Stimulated activated CD4-positive, alpha-beta T cell treated with anti-CD3 and anti-CD28 coated beads, Interleukin-2, amount 100 ng/mL, for 24 hours (primary cell): Measurements from ENCODE around the gene NPIPB9.
"Not testable (repeated sequence)": the region's sequence is repeated elsewhere in the genome, so short reads cannot be mapped to it uniquely, and the experiment has no call there.

Experiments
- DNase-seq, 2 donors: peaks; one replicate each; pipeline ENCODE4 v3.0.0-alpha.2; 2020

NPIPB9 gene

DNA sequence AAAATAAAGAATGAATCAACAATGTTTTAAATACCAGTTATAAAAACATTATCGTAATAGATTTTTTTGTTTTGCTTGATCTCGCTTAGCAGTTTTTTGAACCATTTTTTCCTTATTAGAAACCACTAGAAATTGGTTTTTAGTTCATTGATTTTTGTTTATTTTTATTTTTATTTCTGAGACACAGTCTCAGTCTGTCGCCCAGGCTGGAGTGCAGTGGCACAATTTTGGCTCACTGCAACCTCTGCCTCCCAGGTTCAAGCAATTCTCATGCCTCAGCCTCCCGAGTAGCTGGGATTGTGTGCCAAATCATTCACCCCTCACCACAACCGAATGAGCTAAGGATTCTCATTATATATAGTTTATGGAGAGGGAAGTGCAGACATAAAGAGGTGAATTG, at the start of gene NPIPB9:
Gene NPIPB9 (plus strand): TSS at position 301 of the 400 bp plus-strand sequence.
- not testable (repeated sequence) for DNase-seq

DNA sequence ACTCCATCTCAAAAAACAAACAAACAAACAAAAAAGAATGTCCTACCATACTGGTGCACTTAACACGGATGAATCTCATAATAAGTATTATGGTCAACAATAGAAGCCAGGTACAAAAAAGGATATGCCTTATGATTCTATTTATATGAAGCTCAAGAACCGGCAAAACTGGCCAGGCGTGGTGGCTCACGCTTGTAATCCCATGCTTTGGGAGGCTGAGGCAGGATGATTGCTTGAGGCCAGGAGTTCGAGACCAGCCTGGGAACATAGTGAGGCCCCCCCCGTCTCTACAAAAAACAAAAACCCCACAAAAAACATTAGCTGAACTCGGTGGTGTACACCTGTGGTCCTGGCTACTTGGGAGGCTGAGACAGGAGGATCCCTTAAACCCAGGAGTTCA, 47.3 kb upstream of the NPIPB9 start:
- DNase-seq = not testable (repeated sequence)

DNA sequence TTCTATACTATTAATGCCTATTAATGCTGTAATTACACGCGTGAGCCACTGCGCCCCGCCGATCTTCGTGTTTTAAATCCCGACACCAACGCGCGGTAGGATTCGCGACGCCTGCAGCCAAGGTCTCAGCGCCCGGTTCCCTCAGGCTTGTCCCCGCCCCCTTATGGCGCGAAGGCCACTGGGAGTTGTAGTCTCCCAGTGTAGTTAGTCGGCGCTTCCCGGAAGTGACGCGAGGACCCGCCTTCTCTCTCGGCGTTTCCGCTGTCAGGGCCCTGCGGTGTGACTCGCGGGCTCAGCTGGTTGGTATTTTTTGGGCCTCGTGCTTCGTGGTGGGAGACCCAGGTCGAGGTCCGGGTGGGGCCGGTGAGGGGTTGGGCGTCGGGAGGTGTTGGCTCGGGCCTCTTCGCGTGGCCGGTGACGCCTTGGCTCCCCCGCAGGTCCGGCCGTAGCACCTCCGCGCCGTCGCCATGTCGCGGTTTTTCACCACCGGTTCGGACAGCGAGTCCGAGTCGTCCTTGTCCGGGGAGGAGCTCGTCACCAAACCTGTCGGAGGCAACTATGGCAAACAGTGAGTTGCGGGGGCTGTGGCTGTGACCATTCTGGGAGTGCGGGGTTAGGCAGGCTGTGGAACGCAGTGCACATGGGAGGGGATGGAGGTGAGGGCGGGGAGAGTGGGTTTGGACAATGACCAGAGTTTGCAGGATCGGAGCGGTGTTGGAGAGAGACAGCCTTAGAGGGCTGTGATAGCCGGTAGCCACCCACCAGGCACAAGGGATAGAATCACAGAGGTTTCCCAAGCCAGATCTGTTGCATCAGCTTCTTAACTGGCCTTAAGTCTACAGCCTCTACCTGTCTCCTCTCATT, 40.1 kb upstream of the NPIPB9 start, which contains the start of gene EIF3C:
Gene EIF3C (plus strand): TSS at position 245 of the 864 bp plus-strand sequence. CDS start 223 bp downstream, at position 468.
- DNase-seq = not testable (repeated sequence)

DNA sequence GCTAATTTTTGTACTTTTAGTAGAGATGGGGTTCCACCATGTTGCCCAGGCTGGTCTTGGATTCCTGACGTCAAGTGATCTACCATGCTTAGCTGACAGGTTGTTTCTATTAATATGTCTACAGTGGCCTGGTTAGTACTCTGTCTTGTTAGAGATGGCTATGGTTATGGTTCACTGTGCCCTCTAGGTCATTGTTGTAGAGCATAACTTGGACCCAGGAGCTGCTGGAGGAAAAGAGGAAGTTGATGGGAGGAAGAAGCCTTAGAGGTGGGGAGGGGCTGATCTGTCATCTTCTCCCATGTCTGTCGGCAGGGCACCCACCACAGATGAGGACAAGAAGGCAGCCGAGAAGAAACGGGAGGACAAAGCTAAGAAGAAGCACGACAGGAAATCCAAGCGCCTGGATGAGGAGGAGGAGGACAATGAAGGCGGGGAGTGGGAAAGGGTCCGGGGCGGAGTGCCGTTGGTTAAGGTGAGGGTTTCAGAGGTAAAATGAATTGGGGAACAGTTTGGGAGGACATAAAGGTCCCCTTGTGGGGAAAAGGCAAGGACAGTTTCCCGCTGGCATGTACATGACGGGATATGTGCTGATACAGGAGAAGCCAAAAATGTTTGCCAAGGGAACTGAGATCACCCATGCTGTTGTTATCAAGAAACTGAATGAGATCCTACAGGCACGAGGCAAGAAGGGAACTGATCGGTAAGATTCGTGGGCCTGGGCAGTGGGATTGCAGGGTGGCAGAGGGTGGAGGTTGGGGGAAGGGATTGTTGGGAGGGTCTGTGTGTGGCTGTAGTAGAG, 28.5 kb upstream of the NPIPB9 start:
- DNase-seq = not testable (repeated sequence)

DNA sequence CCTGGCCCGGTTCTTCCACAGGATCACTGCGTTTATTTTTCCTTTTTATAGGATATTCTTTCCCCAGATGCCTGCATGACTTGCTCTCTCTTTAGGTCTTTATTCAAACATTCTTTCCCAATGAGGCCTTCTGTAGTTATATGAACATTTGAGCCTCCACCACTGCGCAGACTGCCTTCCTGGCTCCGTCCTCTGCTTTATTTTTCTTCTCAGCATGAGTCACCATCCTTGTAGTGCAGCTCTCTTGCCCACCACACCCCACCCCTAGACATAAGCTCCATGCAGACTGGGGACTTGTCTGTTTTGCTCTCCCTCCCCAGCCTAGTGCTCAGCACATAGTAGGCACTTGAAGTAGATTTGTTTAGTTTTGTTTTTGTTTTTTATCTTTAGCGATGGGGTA, 20.3 kb upstream of the NPIPB9 start:
- not testable (repeated sequence) for DNase-seq

DNA sequence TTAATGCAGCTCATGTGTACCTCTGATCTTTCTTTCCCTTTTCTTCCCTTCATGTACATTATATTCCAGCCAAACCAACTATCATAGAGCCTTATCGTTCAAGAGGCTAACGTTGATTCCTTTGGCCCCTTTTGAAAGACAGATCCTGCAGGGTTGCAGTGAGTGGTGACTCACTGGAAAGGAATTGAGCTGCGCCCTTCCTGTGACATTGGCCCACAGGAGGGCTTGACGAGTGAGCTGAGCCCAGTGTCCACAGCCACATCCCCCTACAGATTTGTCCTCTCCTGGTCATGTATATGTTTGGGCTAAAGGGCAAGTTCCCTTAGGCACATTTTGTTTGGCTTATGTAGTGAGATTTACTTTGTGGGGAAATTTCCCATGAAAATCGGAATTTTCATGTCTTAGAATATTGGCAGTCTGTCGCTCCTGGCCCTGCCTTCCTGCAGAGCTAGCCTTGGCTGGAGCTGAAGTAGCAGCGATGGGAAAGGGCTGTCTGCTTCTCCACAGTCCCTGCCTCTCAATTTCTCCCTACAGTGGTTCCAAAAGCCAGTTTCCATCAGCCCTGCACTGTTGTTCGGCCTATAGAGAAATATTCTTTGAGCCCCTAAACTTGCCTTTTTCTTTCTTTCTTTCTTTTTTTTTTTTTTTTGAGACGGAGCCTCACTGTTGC, 19.0 kb upstream of the NPIPB9 start:
- not testable (repeated sequence) for DNase-seq

DNA sequence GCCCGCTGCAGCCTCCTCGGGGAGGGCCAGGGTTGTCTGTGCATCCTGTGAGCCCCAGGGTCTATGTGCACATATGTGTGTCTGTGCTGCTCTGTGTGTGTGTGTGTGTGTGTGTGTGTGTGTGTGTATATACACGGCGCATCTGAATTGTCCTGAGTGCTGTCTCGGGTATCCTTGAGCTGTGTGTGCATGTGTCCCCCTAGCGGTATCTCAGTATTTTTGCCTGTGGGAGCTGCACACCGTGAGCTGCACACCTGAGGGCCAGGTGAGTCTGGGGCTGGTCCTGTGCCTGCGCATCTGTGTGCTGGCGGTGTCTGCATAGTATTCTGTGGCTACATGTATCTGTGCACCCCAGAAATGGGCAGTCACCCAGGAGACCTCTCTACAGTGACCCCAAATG, 11.8 kb upstream of the NPIPB9 start:
- DNase-seq = not testable (repeated sequence)

DNA sequence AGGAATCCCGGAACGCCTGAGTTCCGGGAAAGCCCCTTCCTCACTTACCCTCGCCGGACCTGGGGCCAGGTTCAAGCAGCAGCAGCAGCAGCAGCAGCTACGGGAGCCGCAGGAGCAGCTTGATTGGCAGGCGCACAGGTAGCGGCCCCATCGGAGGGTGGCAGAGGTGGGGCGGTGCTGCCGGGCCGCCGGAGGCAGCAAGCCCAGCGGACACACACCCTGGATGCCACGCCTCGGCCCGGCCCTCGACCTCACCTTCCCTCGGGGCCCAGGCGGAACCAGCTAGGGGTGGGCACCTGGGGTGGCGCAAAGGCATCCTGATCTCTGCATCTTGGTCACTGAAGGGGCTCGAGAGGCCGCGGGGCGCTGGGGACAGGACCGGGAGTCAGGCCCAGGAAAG, 11.0 kb upstream of the NPIPB9 start:
- DNase-seq = not testable (repeated sequence)

DNA sequence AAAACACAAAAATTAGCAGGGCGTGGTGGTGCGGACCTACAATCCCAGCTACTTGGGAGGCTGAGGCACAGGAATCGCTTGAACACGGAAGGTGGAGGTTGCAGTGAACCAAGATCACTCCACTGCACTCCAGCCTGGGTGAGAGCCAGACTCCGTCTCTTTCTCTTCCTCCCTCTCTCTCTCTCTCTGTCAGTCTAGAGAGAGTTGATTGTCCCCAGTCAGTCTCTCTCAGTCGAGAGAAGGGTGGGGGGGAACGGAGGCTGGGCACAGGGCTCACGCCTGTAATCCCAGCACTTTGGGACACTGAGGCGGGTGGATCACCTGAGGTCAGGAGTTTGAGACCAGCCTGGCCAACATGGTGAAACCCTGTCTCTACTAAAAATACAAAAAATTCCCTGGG, 10.3 kb upstream of the NPIPB9 start:
- not testable (repeated sequence) for DNase-seq

DNA sequence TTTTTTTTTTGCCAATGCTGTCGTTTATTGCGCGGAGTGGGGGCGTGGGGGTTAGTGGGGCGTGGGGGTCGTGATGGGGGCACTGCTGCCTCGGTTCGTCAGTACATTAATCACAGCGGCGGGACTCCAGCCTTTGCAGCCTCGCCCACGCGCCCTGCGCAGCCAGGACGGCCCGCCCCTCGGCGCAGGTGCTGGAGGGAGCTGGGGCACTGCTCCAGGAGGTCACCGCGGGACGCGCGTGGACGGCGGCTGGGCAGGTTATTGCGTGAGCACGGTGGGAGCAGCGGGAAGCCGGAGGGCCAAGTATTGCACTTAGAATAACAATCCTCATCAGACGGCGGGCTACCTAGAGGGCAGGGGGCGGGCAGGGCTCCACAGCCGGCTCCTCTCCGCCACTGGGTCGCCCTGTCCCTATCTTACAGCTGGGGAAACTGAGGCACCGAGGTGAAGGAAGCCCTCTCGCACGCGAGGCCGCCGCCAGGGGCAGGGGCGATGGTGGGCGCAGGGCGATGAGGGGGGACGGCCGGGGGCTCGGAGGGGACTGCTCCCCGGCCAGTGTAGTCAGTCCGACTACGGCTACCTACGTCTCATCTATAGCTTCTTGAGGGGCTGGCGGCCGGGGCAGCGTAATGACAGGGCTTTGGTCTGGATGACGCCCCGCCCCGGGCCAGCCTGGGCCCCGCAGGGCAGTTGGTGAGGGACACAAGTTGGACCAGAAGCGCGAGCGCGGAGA, 4.8 kb upstream of the NPIPB9 start:
- not testable (repeated sequence) for DNase-seq

DNA sequence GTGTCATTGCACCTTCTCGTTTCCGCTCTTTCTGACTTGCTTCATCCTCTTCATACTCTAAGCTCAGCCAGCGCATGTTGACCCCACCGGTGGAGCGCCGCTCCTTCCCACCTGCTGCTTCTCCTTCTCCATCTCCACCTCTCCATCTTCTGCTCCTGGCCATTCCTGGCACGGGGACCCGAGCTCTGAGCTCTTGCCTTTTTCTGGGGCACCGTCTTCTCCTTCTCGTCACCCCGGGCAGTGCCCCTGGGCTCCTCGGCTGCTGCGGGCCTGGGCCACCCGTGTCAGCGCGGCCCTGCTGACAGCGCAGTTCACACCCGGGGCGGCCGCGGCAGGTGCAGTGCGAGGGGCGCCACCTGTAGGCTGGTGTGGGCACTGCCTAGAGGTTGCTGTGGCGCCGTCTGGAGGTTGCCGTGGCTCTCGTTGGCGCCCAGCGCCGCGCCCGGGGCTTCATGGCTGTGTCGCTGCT, 1.6 kb upstream of the NPIPB9 start:
- DNase-seq = peak; percentile 39 to 53

DNA sequence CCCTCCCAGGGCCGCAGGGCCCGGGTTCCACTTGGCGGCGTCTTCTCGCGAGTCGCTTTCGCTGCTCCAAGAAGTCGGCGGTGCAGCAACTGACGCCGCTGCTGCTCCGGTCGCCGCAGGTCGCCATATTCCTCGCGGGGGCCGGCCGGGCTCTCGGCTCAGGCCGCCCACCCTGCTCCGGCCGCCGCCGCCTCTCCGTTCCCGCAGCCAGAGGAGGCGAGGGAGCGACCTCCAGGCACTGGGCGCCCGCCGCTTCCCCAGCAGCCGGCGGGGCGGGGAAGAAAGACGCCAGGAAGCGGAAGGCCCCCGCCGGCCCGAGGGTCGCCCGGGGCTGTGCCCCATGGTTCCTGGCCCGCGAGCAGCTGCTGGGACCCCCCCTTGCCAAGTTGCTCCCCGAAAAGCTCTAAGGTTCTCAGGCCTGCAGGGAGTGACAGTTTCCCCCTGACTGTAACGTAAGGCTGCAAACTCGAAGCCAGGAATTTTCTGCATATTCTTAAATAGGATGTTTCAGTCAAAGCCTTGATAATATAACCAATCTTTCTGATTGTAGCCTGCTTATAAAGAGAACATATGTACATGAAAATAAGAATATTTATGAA, 1.0 kb upstream of the NPIPB9 start:
- not testable (repeated sequence) for DNase-seq

DNA sequence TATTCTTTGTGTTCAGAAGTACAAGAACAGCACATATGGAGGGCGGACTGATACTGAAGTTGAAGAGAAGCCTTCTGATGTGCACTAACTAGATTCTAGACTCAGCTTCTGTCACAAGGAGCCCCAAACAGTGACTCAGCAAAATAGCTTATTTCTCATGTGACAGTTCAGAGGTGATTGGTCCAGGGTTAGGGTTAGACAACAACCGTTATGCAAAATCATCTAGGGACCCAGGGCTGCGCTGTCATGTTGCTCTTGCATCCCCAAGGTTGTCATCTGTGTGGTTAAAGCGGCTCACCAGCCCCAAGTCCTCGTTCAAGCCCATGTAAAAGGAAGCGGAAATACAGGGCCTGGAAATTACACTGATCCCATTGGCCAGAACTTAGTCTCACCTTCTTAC, 30.1 kb downstream of the NPIPB9 start:
- DNase-seq = not testable (repeated sequence)

DNA sequence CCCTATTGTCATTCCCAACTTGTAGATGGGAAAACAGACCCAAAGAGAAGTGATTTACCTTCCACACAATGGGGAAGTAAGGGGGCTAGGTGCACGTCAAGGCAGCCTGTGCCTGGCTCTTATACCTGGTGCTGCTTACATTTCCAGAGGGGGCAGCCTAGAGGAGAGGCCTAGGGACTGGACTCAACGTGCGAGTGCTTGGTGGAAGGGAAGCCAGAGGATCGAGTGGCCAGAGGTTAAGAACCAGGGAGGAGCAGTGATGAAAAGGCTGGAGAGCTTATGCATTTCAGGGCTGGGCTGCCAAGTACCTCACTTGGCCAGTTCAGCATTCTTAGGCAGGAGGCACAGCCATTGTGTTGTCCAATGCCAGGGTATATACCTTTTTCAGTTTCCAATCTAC, 30.8 kb downstream of the NPIPB9 start:
- not testable (repeated sequence) for DNase-seq

DNA sequence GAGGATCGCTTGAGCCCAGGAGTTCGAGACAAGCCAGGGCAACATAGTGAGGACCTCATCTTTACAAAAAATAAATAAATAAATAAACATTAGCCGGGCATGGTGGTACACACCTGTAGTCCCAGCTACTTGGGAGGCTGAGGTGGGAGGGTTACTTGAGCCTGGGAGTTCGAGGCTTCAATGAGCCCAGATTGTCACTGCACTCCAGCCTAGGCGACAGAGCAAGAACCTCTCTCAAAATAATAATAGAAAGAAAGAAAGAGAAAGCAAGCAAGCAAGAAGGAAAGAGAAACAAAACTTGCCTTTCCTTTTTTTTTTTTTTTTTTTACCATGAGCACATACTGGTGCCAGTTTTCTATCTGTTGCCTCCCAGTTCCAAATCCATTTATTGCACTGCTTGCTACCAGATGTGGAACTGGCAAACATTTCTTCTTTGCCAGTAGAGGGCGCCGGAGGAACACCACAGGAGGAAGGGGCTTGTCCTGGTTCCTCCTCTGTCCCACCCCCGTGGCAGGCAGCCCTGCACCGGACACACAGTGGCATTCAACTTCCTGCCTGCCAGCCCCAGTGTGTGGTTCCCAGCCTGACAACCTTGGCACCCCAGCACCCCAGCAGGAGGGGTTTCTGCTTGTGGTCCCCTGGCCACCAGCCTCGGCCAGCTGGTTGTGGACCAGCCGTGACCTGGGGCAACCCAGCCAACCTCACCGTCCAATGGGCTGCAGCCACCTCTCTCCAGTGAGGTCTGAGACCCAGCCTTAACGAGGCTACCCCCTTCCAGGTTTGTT, 50.8 kb downstream of the NPIPB9 start:
- peak; percentile 45 to 78 for DNase-seq

DNA sequence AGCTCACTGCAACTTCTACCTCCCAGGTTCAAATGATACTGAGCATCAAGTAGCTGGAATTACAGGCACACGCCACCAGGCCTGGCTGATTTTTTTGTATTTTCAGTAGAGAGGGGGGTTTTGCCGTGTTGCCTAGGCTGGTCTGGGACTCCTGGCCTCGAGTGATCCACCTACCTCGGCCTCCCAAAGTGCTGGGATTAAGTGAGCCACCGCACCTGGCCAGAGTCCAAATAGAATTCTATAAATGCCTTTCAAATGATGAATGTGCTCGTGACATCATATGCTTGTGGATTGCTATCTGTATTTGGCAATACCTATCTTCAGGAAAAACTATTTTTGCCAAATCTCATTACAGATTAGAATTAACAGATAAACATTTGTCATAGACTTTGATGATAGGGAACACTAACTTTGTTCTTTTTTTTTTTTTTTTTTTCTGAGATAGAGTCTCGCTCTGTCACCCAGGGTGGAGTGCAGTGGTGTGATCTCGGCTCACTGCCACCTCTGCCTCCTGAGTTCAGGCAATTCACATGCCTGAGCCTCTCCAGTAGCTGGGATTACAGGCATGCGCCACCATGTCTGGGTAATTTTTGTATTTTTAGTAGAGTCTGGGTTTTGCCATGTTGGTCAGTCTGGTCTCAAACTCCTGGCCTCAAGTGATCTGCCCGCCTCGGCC, 56.0 kb downstream of the NPIPB9 start:
- not testable (repeated sequence) for DNase-seq

DNA sequence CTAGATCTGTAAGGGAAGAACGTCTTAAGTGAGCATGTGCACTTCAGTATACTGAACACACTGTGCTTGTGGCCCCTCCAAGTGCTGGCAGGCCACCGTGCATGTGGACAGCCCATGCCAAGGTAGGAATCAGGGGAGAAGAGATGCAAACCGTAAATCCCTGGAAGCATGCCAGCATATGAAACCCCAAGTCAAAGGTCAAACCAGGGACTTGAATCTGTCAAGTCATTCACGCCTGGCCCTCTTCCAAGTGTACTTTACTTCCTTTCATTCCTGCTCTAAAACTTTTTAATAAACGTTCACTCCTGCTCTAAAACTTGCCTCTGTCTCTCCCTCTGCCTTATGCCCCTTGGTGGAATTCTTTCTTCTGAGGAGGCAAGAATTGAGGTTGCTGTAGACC, 68.4 kb downstream of the NPIPB9 start:
- DNase-seq = no peak

DNA sequence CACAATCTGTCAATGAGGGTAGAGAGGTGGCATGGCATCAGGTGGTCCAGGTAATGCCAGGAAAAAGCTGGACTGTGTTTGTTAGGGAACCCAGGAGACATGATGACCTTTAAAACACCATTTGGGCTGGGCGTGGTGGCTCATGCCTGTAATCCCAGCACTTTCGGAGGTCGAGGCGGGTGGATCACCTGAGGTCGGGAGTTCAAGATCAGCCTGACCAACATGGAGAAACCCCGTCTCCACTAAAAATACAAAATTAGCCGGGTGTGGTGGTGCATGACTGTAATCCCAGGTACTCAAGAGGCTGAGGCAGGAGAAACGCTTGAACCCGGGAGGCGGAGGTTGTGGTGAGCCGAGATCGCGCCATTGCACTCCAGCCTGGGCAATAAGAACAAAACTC, 69.0 kb downstream of the NPIPB9 start:
- DNase-seq = not testable (repeated sequence)

DNA sequence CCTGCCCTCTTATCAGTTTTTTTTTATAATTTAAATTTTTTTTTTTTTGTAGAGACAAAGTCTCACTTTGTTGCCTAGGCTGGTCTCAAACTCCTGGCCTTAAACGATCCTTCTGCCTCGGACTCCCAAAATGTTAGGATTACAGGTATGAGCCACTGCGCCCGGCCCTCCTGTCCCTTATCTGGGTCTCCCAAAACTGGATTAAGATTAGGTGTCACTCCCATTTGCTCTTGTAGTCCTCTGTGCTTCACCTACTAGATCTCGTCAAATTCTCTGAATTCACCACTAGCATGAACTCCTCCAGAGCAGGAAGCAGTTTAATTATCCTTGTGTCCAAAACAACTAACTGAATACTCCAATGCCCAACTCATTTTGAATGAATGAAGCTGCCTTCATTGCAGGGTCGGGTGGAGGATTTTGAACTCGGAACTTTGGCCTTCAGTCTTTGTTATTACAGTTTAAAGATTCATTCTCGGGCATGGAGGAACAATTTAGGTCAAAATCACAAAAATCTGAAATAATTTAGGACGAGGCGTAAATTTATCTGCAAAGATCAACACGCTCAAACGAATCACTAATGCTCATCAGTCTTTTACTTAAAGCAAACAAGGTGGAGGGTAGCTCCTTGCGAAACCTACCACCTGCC, 70.4 kb downstream of the NPIPB9 start:
- DNase-seq = no peak
